ENCODE results near the gene RANBP17. TPM values are rescaled to one million over a fixed set of nuclear protein-coding genes. Genes with fewer than 3 reads are reported as not detected.

Gene RANBP17
- total RNA-seq, 2 experiments from 2014 or later: not detected

DNA sequence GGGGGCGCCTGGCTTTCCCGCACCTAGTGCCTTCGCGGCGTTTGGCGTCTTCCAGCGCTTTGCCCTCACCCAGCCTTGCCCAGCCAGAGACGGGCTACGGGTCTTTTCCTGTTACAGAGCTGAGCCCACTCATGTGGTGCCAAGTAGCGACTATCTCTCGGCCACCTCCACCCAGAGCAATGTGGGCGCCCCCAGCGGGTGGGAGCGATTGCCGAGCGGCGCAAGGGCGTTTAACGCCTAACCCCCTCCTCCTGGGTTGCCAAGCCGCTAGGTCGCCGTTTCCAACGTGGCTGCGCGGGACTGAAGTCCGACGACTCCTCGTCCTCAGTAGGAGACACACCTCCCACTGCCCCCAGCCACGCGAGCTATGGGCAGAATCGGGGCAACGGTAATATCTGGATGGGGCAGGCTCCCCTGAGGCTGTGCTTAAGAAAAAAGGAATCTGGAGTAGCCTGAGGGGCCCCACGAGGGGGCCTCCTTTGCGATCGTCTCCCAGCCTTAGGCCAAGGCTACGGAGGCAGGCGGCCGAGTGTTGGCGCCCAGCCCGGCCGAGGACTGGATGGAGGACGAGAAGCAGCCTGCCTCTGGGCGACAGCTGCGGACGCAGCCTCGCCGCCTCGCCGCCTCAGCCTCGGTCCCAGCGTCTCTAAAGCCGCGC, 453.0 kb downstream of the RANBP17 start:
- ChIA-PET CTCF (no interaction called here), POLR2A (no interaction called here)
- peaks cover 68% of the 10 kb centered on the region for H3K27me3 Mint-ChIP-seq
- H3K9me3 Mint-ChIP-seq: no peaks in the 10 kb centered on the region
- no peaks in the 10 kb centered on the region for H3K36me3 Mint-ChIP-seq (ENCODE audit: low read depth)
- DNase-seq (no peak), ATAC-seq (no peak)
- TF ChIP-seq, protein P1, sequence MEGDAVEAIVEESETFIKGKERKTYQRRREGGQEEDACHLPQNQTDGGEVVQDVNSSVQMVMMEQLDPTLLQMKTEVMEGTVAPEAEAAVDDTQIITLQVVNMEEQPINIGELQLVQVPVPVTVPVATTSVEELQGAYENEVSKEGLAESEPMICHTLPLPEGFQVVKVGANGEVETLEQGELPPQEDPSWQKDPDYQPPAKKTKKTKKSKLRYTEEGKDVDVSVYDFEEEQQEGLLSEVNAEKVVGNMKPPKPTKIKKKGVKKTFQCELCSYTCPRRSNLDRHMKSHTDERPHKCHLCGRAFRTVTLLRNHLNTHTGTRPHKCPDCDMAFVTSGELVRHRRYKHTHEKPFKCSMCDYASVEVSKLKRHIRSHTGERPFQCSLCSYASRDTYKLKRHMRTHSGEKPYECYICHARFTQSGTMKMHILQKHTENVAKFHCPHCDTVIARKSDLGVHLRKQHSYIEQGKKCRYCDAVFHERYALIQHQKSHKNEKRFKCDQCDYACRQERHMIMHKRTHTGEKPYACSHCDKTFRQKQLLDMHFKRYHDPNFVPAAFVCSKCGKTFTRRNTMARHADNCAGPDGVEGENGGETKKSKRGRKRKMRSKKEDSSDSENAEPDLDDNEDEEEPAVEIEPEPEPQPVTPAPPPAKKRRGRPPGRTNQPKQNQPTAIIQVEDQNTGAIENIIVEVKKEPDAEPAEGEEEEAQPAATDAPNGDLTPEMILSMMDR (IDR thresholded peaks at IDR 0.05): no peak
- H3K4me1 Mint-ChIP-seq (ENCODE audit: low read depth): peaks cover 22% of the 10 kb centered on the region
- intact Hi-C loops (cut with micrococcal nuclease): no loop called here
- no peak overlapping the region for H3K4me3 Mint-ChIP-seq
- no peak overlapping the region for H3K27ac Mint-ChIP-seq

DNA sequence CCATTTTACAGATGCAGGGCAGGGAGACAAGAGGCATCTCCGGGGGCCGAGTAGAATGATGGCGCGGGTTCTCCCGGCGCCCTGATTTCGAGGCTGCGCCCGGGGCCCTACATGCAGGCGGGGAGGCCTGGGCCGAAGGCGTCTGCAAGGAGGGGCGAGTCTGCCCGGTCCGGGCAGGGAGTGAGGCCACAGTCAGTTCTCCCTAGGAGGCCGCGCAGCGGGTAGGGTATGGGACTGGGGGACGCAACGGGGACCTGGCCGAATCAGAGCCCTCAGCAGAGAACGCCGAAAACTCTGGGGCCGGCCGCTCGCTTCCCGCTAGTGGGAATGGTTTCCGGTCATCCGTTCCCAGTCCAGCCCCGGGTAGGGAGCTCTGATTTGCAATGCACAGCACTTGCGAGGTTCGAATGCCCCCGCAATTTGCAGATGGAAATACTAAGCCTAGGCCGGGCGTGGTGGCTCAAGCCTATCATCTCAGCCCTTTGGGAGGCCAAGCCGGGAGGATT, 453.6 kb downstream of the RANBP17 start:
- DNase-seq (no peak), ATAC-seq (no peak)
- ChIA-PET POLR2A (no interaction called here), CTCF (interaction anchor here (1.3 kb wide), 1 partner anchor 27 kb away, joined by 3 read pairs; no protein-coding TSS in a partner anchor)
- peaks cover 65% of the 10 kb centered on the region for H3K27me3 Mint-ChIP-seq
- H3K27ac Mint-ChIP-seq: no peak overlapping the region
- H3K4me3 Mint-ChIP-seq: no peak overlapping the region
- H3K36me3 Mint-ChIP-seq (ENCODE audit: low read depth): no peaks in the 10 kb centered on the region
- peaks cover 21% of the 10 kb centered on the region for H3K4me1 Mint-ChIP-seq (ENCODE audit: low read depth)
- intact Hi-C loops (cut with micrococcal nuclease): no loop called here
- no peaks in the 10 kb centered on the region for H3K9me3 Mint-ChIP-seq
- TF ChIP-seq, protein P1 (IDR thresholded peaks at IDR 0.05): no peak

DNA sequence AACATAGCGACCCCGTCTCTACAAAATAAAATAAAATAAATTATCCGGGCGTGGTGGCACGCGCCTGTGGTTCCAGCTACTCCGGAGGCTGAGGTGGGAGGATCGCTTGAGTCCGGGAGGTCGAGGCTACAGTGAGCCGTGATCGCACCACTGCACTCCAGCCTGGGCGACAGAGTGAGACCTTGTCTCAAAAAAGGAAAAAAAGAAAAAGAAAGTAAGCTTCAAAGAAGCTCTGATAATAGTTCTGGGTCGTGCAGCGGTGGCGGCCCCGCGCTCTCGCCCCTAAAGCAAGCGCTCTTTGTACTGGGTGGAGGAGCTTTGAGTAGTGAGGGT, 454.1 kb downstream of the RANBP17 start:
- H3K27me3 Mint-ChIP-seq: peaks cover 63% of the 10 kb centered on the region
- DNase-seq (no peak), ATAC-seq (no peak)
- H3K9me3 Mint-ChIP-seq: no peaks in the 10 kb centered on the region
- no peaks in the 10 kb centered on the region for H3K36me3 Mint-ChIP-seq (ENCODE audit: low read depth)
- intact Hi-C loops (cut with micrococcal nuclease): no loop called here
- peaks cover 17% of the 10 kb centered on the region for H3K4me1 Mint-ChIP-seq (ENCODE audit: low read depth)
- CTCF ChIA-PET: interaction anchor here (1.3 kb wide), 1 partner anchor 26 kb away, joined by 3 read pairs; no protein-coding TSS in a partner anchor
- no peak overlapping the region for H3K27ac Mint-ChIP-seq
- no peak overlapping the region for H3K4me3 Mint-ChIP-seq
- TF ChIP-seq, protein P1 (IDR thresholded peaks at IDR 0.05): no peak
- POLR2A ChIA-PET: no interaction called here

DNA sequence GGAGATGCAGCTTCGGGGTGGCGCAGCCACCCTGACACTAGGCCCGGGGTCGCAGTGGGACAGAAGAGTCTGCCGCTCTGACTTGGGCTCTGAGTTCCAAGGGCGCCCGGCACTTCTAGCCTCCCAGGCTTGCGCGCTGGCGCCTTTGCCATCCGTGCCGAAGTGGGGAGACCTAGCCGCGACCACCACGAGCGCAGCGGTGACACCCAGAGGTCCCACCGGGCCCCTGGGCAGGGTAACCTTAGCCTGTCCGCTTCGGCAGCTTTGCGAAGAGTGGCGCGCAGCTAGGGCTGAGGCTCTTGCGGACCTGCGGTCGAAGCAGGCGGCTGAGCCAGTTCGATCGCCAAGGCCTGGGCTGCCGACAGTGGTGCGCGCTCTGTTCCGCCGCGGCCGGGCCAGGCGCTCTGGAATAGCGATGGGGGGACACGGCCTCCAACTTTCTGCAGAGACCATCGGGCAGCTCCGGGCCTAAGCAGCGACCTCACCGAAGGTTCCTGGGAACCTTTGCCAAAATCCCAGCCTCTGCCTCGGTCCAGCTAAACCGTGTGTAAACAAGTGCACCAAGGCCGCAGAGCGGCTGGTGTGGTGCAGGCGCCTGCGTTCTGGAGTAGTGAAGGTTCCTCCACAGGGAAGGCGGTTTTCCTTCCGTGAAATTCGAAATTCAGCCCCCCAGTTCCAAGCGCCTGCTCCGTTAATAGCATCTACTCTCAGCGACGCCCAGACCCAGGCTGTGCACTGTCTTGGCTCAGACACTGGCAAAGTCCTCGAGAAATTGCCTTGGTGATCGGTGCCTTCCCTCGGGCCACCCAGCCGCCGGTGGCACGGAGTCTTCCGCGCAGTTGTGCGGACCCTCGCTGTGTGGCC, 454.7 kb downstream of the RANBP17 start:
- CTCF ChIA-PET: interaction anchor here (1.3 kb wide), 1 partner anchor 26 kb away, joined by 3 read pairs; no protein-coding TSS in a partner anchor
- DNase-seq: no peak
- ATAC-seq: no peak
- H3K9me3 Mint-ChIP-seq: no peaks in the 10 kb centered on the region
- intact Hi-C loops (cut with micrococcal nuclease): no loop called here
- H3K4me1 Mint-ChIP-seq (ENCODE audit: low read depth): peaks cover 17% of the 10 kb centered on the region
- H3K27ac Mint-ChIP-seq: no peak overlapping the region
- H3K4me3 Mint-ChIP-seq: no peak overlapping the region
- TF ChIP-seq, protein P1 (IDR thresholded peaks at IDR 0.05): no peak
- POLR2A ChIA-PET: no interaction called here
- peaks cover 65% of the 10 kb centered on the region for H3K27me3 Mint-ChIP-seq
- H3K36me3 Mint-ChIP-seq (ENCODE audit: low read depth): no peaks in the 10 kb centered on the region

DNA sequence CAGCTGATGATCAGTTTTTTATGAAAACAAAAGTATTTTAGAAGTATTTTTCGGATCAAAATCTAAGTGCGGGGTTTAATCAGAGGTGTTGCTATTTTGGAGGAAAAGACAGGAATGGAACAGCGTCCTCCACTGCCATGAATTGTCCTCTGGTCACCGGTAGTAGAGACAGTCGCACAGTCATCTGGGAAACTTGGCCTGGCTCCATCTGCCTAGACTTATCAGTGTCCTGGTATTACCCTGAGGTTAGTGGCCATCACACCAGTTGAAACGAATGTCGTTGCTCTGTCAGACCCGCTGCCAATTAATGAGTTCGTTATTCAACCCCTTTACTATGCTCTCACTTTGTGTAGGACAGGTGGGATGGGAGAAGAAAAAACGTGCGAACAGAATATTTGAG, 455.4 kb downstream of the RANBP17 start:
- CTCF ChIA-PET: no interaction called here
- Mint-ChIP-seq H3K4me3 (no peak overlapping the region), H3K27ac (no peak overlapping the region), H3K9me3 (no peaks in the 10 kb centered on the region), H3K4me1 (ENCODE audit: low read depth) (peaks cover 17% of the 10 kb centered on the region), H3K27me3 (peaks cover 69% of the 10 kb centered on the region), H3K36me3 (ENCODE audit: low read depth) (no peaks in the 10 kb centered on the region)
- intact Hi-C loops (cut with micrococcal nuclease): no loop called here
- POLR2A ChIA-PET: no interaction called here
- ATAC-seq (no peak), DNase-seq (no peak)
- TF ChIP-seq, protein P1 (IDR thresholded peaks at IDR 0.05): no peak

Measured in activated CD8-positive, alpha-beta T cell treated with anti-CD3 and anti-CD28 coated beads for 36 hours (primary cell).